Chondrocyte (in vitro differentiated cells): ENCODE measurements around the gene SLC22A1. TPM values are rescaled to one million over a fixed set of nuclear protein-coding genes. Genes with fewer than 3 reads are reported as not detected.
"Not testable (repeated sequence)": the region's sequence is repeated elsewhere in the genome, so short reads cannot be mapped to it uniquely, and the experiment has no call there.

Experiments used
- DNase-seq: peaks from one replicate; pipeline ENCODE4 v3.0.0; 2021; ENCODE audit warnings: mixed read lengths, low spot score
- H3K27ac Mint-ChIP-seq: one replicate; pipeline ENCODE4 v1.8.0; 2021; ENCODE audit warnings: mild to moderate bottlenecking, moderate library complexity, mixed read lengths; ENCODE audit not compliant: unreplicated experiment
- H3K27me3 Mint-ChIP-seq: 2 replicates; pipeline ENCODE4 v1.8.0; 2021; ENCODE audit warnings: low read depth, mixed read lengths
- H3K36me3 Mint-ChIP-seq: 2 replicates; pipeline ENCODE4 v1.8.0; 2021; ENCODE audit warnings: low read depth, mixed read lengths
- H3K4me1 Mint-ChIP-seq: 2 replicates; pipeline ENCODE4 v1.8.0; 2021; ENCODE audit warnings: low read depth, mild to moderate bottlenecking, mixed read lengths
- H3K4me3 Mint-ChIP-seq: one replicate; pipeline ENCODE4 v1.8.0; 2021; ENCODE audit warnings: mild to moderate bottlenecking, moderate library complexity, mixed read lengths; ENCODE audit not compliant: unreplicated experiment
- H3K9me3 Mint-ChIP-seq: 2 replicates; pipeline ENCODE4 v1.8.0; 2021; ENCODE audit warnings: low read depth, mixed read lengths
- total RNA-seq: library from RNA; stranded (reverse); gene quantifications from 3 replicates; pipeline ENCODE4 v1.2.1, GENCODE V29; 2021
- TF ChIP-seq, protein P1 (sequence below): fragments of 200-600 bp; sonication (generic); IDR thresholded peaks from 2 replicates; pipeline ENCODE4 v1.5.0; 2021; ENCODE audit warnings: antibody characterized with exemption, mild to moderate bottlenecking, moderate library complexity

The SLC22A1 gene
- total RNA-seq, 1 donor from 2014 or later, result 2.9 TPM

DNA sequence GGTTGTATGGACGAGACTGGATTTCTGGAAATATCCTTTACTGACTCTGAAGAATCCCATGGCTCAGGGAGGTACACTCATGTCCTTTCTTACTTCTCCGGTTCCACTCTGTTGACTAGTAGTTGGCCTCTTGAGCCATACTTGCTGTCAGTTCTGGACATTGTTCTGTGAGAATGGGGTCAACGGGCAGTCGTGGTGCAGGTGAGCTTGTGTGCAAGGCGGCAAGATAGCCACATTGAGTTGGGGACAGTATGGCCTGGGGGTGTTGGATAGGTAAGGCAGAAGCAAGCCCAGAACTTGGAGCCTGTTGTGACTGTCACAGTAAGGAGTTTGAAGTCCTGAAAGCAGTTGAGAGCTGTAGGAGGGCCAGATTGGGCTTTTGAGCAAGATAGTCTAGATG lies 13.5 kb upstream of the SLC22A1 start:
- peaks cover 11% of the 10 kb centered on the region for H3K4me1 Mint-ChIP-seq
- H3K4me3 Mint-ChIP-seq, result no peak overlapping the region
- TF ChIP-seq, protein P1, sequence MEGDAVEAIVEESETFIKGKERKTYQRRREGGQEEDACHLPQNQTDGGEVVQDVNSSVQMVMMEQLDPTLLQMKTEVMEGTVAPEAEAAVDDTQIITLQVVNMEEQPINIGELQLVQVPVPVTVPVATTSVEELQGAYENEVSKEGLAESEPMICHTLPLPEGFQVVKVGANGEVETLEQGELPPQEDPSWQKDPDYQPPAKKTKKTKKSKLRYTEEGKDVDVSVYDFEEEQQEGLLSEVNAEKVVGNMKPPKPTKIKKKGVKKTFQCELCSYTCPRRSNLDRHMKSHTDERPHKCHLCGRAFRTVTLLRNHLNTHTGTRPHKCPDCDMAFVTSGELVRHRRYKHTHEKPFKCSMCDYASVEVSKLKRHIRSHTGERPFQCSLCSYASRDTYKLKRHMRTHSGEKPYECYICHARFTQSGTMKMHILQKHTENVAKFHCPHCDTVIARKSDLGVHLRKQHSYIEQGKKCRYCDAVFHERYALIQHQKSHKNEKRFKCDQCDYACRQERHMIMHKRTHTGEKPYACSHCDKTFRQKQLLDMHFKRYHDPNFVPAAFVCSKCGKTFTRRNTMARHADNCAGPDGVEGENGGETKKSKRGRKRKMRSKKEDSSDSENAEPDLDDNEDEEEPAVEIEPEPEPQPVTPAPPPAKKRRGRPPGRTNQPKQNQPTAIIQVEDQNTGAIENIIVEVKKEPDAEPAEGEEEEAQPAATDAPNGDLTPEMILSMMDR, result no peak
- DNase-seq, result no peak
- H3K27me3 Mint-ChIP-seq, result no peaks in the 10 kb centered on the region
- peak overlapping the region; percentile 14 for H3K27ac Mint-ChIP-seq
- no peaks in the 10 kb centered on the region for H3K9me3 Mint-ChIP-seq
- H3K36me3 Mint-ChIP-seq, result peaks cover 27% of the 10 kb centered on the region

DNA sequence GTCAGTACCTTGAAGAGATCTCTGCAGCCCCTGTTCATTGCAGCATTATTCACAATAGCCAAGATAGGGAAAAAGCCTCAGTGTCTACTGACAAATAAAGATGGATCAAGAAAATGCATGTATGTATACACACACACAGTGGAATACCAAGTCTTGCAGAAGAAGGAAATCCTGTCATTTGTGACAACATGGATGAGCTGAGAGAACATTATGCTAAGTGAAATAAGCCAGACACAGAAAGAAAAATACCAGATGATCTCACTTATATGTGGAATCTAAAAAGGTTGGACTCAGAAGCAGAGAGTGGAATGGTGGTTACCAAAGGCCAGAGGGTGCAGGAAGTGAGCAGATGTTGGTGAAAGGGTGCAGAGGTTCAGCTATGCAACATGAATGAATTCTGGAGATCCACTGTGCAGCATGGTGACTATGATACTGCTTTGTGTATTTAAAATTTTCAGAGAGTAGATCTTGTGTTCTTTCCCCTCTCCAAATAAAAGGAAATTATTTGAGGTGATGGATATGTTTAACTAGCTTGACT lies 11.0 kb upstream of the SLC22A1 start:
- Mint-ChIP-seq H3K4me1 (no peaks in the 10 kb centered on the region), H3K27me3 (no peaks in the 10 kb centered on the region), H3K4me3 (no peak overlapping the region), H3K9me3 (no peaks in the 10 kb centered on the region), H3K27ac (no peak overlapping the region), H3K36me3 (peaks cover 20% of the 10 kb centered on the region)
- TF ChIP-seq, protein P1, result no peak
- no peak for DNase-seq

DNA sequence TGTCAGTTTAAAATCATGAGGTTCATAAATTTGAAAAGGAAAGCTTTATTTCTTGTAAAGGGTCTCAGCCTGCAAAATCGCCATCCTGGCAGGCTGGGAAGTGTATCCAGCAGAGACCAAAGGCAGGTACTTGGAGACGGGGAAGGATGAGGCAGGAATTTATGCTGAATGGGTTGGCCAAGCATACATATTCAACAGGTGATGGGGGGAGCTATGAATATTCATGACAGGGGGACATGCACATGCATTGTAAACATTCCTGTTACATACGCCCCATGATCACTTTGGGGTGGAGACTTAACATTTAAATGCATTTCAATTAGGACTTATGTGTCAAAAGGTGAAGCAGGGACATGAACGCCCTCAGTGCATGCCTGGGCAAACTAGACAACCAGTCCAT lies 9.8 kb upstream of the SLC22A1 start:
- no peak for DNase-seq
- TF ChIP-seq, protein P1, result no peak
- Mint-ChIP-seq H3K4me3 (no peak overlapping the region), H3K36me3 (peaks cover 18% of the 10 kb centered on the region), H3K9me3 (no peaks in the 10 kb centered on the region), H3K27ac (no peak overlapping the region), H3K4me1 (no peaks in the 10 kb centered on the region), H3K27me3 (no peaks in the 10 kb centered on the region)

DNA sequence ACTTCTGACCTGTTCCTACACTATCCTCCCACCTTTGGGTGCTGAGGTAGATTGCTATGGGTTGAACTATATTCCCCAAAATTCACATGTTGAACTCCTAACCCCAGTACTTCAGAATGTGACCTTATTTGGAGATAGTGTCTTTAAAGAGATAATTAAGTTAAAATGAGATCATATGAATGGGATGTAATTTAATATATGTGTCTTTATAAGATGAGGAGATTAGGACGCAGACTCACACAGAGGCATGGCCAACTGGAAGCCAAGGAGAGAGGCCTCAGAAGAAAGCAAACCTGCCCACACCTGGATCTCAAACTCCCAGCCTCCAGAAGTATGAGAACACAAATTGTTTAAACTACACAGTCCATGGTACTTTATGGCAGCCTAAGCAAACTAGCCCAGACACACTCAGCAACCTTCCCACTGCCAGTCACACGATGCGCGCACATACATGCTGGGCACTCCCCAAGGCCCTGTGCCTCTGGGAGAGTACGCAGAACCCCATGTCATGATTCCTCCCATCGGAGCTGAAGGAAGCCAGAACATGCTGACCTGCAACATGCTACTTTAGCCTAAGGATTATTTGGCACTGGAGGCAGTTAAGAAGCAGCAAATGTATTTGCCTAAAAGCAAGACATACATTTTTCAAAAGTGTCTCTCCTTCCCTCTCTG lies 8.9 kb upstream of the SLC22A1 start:
- H3K27ac Mint-ChIP-seq, result no peak overlapping the region
- DNase-seq, result no peak
- no peak overlapping the region for H3K4me3 Mint-ChIP-seq
- H3K4me1 Mint-ChIP-seq, result no peaks in the 10 kb centered on the region
- H3K9me3 Mint-ChIP-seq, result no peaks in the 10 kb centered on the region
- H3K27me3 Mint-ChIP-seq, result no peaks in the 10 kb centered on the region
- H3K36me3 Mint-ChIP-seq, result peaks cover 17% of the 10 kb centered on the region
- TF ChIP-seq, protein P1, result no peak

DNA sequence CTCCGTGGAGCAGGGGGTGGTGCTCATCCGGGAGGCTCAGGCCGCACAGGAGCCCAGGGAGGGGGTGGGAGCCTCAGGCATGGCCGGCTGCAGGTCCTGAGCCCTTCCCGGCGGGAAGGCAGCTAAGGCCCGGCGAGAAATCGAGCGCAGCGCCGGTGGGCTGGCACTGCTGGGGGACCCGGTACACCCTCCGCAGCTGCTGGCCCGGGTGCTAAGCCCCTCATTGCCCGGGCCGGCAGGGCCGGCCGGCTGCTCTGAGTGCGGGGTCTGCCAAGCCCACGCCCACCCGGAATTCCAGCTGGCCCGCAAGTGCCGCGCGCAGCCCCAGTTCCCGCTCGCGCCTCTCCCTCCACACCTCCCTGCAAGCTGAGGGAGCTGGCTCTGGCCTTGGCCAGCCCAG lies 7.1 kb upstream of the SLC22A1 start:
- not testable (repeated sequence) for DNase-seq, H3K27ac Mint-ChIP-seq, H3K9me3 Mint-ChIP-seq, H3K27me3 Mint-ChIP-seq, H3K4me1 Mint-ChIP-seq, H3K4me3 Mint-ChIP-seq
- H3K36me3 Mint-ChIP-seq, result peaks cover 14% of the 10 kb centered on the region

DNA sequence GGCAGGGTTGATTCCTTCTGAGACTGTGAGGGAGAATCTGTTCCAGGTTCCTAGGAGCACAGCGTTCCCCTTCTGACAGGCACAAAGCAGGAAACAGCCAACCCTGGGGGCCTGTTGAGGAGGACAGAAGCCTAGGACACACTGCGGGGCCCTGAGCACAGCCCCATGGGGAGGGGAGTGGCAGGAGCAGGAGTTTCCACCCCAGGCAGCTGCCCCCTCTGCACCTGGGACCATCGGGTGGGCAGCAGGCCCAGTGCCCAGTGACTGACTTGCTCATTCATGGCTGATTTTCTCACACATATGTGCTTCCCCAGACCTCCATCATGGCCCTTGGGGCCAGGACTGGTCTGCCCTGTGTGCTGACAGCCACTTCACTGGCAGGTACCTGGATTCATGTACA lies 6.2 kb upstream of the SLC22A1 start:
- DNase-seq, result no peak
- Mint-ChIP-seq H3K4me3 (no peak overlapping the region), H3K9me3 (no peaks in the 10 kb centered on the region), H3K36me3 (peaks cover 14% of the 10 kb centered on the region), H3K4me1 (peaks cover 10% of the 10 kb centered on the region), H3K27ac (no peak overlapping the region), H3K27me3 (no peaks in the 10 kb centered on the region)
- TF ChIP-seq, protein P1, result no peak
